Body of pancreas (tissue), 4 donors: ENCODE measurements around the gene ENTPD7. TPM values are rescaled to one million over a fixed set of nuclear protein-coding genes. Genes with fewer than 3 reads are reported as not detected.
A peak's percentile ranks its signal among the peaks of the same experiment; 100 is the strongest.

ENCODE experiments used
- ATAC-seq: fragments of 150-250 bp; one replicate; pipeline ENCODE4 v1.9.1; 2016
- DNase-seq, 4 donors: peaks; one replicate each; pipeline ENCODE4 v3.0.0-alpha.2; 2019
- H3K27ac ChIP-seq, 4 donors: fragments of 200-600 bp; sonication (generic); 1 replicate in 3 of 4; 2 replicates in 1 of 4; pipeline versions ENCODE4 v1.5.1 to v1.6.1; 2016 to 2019; ENCODE audit warnings: mild to moderate bottlenecking in 1 of 4, mixed read lengths in 1 of 4, moderate library complexity in 1 of 4
- H3K27me3 ChIP-seq, 2 donors: fragments of 200-600 bp; sonication (generic); one replicate each; pipeline ENCODE4 v1.6.0; 2016; ENCODE audit warnings: mild to moderate bottlenecking in 1 of 2
- H3K36me3 ChIP-seq, 2 donors: fragments of 200-600 bp; sonication (generic); replicated peaks in 1 of 2; 2 replicates each; pipeline ENCODE4 v1.5.1; 2016; ENCODE audit warnings: low read depth in 2 of 2; ENCODE audit not compliant: insufficient read depth in 1 of 2
- H3K4me1 ChIP-seq: fragments of 200-600 bp; sonication (generic); one replicate; pipeline ENCODE4 v1.6.0; 2016
- H3K4me3 ChIP-seq, 2 donors: fragments of 200-600 bp; sonication (generic); 1 replicate in 1 of 2; 2 replicates in 1 of 2; pipeline ENCODE4 v1.5.1; 2016 to 2019
- H3K9me3 ChIP-seq, 3 donors: fragments of 200-600 bp; sonication (generic); 1 replicate in 2 of 3; 2 replicates in 1 of 3; pipeline ENCODE4 v1.5.1; 2016
- CTCF ChIP-seq, 7 experiments: fragments of 450-650 bp in 4 of 7; fragments of 200-600 bp in 3 of 7; sonication (generic) in 3 of 7; IDR thresholded peaks; one replicate each; pipeline ENCODE4 v1.5.1; 2016 to 2019; ENCODE audit warnings: antibody characterized with exemption in 7 of 7
- POLR2A ChIP-seq, 3 donors: fragments of 450-650 bp; IDR thresholded peaks; one replicate each; pipeline ENCODE4 v1.6.1; 2016; ENCODE audit warnings: antibody characterized with exemption in 3 of 3, mild to moderate bottlenecking in 2 of 3
- WGBS, 2 donors: methylation state at CpG; one replicate each; pipeline ENCODE4 v1.1.5; 2017; 5-methylcytosine and 5-hydroxymethylcytosine counted together
- intact Hi-C: fragments of 100-400 bp; cut with DNase I; formaldehyde crosslinking; loops from one replicate; pipeline ENCODE4 v1.15.1; 2023
- total RNA-seq, 2 donors: library from RNA; depleted of rRNA; stranded (reverse); fragments of >200 nt; gene quantifications; one replicate each; pipeline ENCODE4 v1.1.0, GENCODE V29; 2016

ENTPD7 gene
- total RNA-seq, 2 donors from 2014 or later = 9.3 to 17.1 TPM

- peaks cover 0 to 2% of the 10 kb centered on the region in 2 donors for H3K36me3 ChIP-seq
- ATAC-seq = peak; percentile 65
- intact Hi-C loops = no loop called here
- TF ChIP-seq POLR2A (IDR thresholded peaks at IDR 0.05) = no peak
- peak in 2 of 4 donors; percentile 16 to 20 for DNase-seq
- no peaks in the 10 kb centered on the region for H3K9me3 ChIP-seq
- H3K4me1 ChIP-seq = peaks cover 40% of the 10 kb centered on the region
- H3K4me3 ChIP-seq = no peak overlapping the region
- H3K27ac ChIP-seq = peak overlapping the region; percentile 36 to 71 (median 40)
- WGBS, 2 donors = 41 to 46% methylated on average over 4 of the region's 4 CpGs
- no peaks in the 10 kb centered on the region for H3K27me3 ChIP-seq
Observed at GRCh38 chr10:99667108-99667751, 7.9 kb downstream of the ENTPD7 start.

DNA sequence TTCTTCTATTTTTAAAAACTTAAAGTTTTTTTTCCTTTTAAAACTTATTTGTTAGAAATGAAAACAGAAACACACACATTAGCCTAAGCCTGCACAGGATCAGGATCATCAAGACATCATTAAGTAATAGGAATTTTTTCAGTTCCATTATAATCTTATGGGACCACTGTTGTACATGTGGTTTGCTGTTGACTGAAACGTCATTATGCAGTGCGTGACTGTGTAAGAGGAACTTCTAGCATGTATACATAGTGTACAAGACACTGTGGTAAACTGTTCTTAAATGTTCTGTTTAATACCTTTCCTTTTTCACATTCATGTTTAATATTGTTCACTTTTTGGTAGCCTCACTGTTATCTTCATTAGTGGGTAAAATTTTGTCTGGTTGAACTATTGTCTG, 12.1 kb downstream of the ENTPD7 start:
- no peak for DNase-seq
- H3K27me3 ChIP-seq = no peaks in the 10 kb centered on the region
- TF ChIP-seq CTCF (IDR thresholded peaks at IDR 0.05) (no peak), POLR2A (IDR thresholded peaks at IDR 0.05) (no peak)
- intact Hi-C loops = no loop called here
- H3K4me3 ChIP-seq = no peak overlapping the region
- peak overlapping the region in 1 of 4 donors; percentile 69 for H3K27ac ChIP-seq
- peaks cover 39% of the 10 kb centered on the region for H3K4me1 ChIP-seq
- H3K9me3 ChIP-seq = no peaks in the 10 kb centered on the region
- peaks cover 0 to 2% of the 10 kb centered on the region in 2 donors for H3K36me3 ChIP-seq
- ATAC-seq = no peak
- 80 to 89% methylated on average over 2 of the region's 2 CpGs for WGBS, 2 donors

DNA sequence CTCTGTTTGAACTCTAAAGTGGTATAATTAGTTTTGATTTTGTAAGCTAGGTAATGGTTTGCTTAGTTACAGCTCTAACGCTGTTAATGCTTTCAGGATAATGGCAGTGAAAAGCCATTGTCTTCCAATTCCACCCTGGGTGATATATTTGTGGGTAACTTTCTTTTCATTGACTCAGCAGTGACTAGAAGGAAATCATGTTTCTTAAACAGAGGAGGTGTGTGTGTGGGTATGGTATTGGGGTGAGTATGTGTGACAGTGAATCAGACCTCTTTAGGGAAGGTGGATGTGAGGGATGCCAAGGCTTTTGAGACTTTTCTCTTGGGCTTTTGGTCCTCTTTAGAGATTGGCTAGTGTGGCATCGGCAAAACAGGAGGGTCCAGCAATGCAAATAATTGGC, 13.6 kb downstream of the ENTPD7 start:
- DNase-seq = no peak
- H3K9me3 ChIP-seq = no peaks in the 10 kb centered on the region
- peaks cover 43% of the 10 kb centered on the region for H3K4me1 ChIP-seq
- ATAC-seq = no peak
- H3K36me3 ChIP-seq = peaks cover 0 to 2% of the 10 kb centered on the region in 2 donors
- peak overlapping the region in 3 of 4 donors; percentile 20 to 69 (median 49) for H3K27ac ChIP-seq
- H3K4me3 ChIP-seq = no peak overlapping the region
- H3K27me3 ChIP-seq = no peaks in the 10 kb centered on the region
- WGBS, 2 donors = 89 to 90% methylated on average over 2 of the region's 2 CpGs
- intact Hi-C loops = no loop called here
- TF ChIP-seq POLR2A (IDR thresholded peaks at IDR 0.05) (no peak), CTCF (IDR thresholded peaks at IDR 0.05) (no peak)

GRCh38 chr10:99673492-99673891, 14.2 kb downstream of the ENTPD7 start:
- Histone ChIP-seq H3K27ac (peak overlapping the region in 3 of 4 donors; percentile 20 to 69 (median 49)), H3K9me3 (no peaks in the 10 kb centered on the region), H3K36me3 (peaks cover 0 to 2% of the 10 kb centered on the region in 2 donors), H3K4me3 (no peak overlapping the region), H3K27me3 (no peaks in the 10 kb centered on the region), H3K4me1 (peaks cover 43% of the 10 kb centered on the region)
- WGBS, 2 donors = 21 to 25% methylated on average over 2 of the region's 2 CpGs
- DNase-seq (no peak), ATAC-seq (peak; percentile 27)
- no peak for TF ChIP-seq POLR2A (IDR thresholded peaks at IDR 0.05)
- TF ChIP-seq CTCF (IDR thresholded peaks at IDR 0.05) = no peak
- intact Hi-C loops = no loop called here

DNA sequence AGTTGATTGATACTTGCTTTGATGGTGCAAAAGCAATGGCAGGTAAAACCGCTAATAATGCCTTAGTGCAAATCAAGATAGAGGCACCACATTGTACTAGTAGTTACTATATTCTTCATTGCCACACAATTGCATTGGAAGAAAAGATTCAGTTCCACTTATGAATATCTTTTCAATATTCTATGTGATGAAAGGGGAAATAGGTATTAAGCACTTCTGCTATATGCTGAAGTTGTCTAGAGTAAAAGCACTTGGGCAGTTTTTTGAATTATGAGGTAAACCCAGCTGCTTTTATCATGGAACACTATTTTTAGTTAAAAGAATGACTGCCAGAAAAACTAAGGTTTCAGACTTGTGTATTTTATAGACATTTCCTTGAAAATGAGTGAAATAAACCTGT, 15.5 kb downstream of the ENTPD7 start:
- peaks cover 43% of the 10 kb centered on the region for H3K4me1 ChIP-seq
- 58 to 77% methylated on average over 1 of the region's 1 CpG for WGBS, 2 donors
- H3K9me3 ChIP-seq = no peaks in the 10 kb centered on the region
- no peak overlapping the region for H3K4me3 ChIP-seq
- intact Hi-C loops = no loop called here
- TF ChIP-seq CTCF (IDR thresholded peaks at IDR 0.05) (no peak), POLR2A (IDR thresholded peaks at IDR 0.05) (no peak)
- ATAC-seq (no peak), DNase-seq (no peak)
- peak overlapping the region in 1 of 4 donors; percentile 69 for H3K27ac ChIP-seq
- peaks cover 0 to 4% of the 10 kb centered on the region in 2 donors for H3K36me3 ChIP-seq
- no peaks in the 10 kb centered on the region for H3K27me3 ChIP-seq
